Coronary artery (tissue), 2 donors: ENCODE measurements around the gene IL17B.
A peak's percentile ranks its signal among the peaks of the same experiment; 100 is the strongest.
"Not testable (repeated sequence)": the region's sequence is repeated elsewhere in the genome, so short reads cannot be mapped to it uniquely, and the experiment has no call there.

Source experiments
- DNase-seq: peaks from one replicate; pipeline ENCODE4 v3.0.0-alpha.2; 2017; ENCODE audit warnings: low spot score
- H3K27ac ChIP-seq, 2 donors: fragments of 200-600 bp; sonication (generic); one replicate each; pipeline ENCODE4 v1.5.1; 2016 to 2019
- H3K4me3 ChIP-seq: fragments of 200-600 bp; sonication (generic); 2 replicates; pipeline ENCODE4 v1.5.1; 2016; ENCODE audit warnings: mild to moderate bottlenecking, moderate library complexity
- TF ChIP-seq, protein P1 (sequence below): fragments of 200-600 bp; sonication (generic); IDR thresholded peaks from one replicate; pipeline ENCODE4 v1.5.1; 2019; ENCODE audit warnings: antibody characterized with exemption

Gene IL17B

DNA sequence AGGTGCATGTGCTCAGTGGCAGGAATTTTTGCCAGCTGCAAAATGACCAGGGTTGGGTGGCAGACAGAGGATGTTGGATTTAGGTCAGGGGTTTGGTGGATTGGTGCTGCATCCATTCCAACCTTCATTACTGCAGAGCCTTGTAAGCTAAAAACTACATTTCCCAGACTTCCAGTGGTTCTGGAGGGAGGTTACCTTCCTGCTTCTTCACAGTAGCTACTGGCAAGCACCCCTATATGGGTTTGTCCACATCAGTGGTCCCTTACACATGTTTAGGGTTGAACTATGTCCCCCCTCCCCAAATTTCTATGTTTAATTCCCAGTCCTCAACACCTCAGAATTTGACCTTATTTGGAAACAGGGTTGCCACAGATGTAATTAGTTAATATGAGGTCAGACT is 20.7 kb upstream of the IL17B start:
- H3K27ac ChIP-seq = no peak overlapping the region
- no peak overlapping the region for H3K4me3 ChIP-seq
- TF ChIP-seq, protein P1, sequence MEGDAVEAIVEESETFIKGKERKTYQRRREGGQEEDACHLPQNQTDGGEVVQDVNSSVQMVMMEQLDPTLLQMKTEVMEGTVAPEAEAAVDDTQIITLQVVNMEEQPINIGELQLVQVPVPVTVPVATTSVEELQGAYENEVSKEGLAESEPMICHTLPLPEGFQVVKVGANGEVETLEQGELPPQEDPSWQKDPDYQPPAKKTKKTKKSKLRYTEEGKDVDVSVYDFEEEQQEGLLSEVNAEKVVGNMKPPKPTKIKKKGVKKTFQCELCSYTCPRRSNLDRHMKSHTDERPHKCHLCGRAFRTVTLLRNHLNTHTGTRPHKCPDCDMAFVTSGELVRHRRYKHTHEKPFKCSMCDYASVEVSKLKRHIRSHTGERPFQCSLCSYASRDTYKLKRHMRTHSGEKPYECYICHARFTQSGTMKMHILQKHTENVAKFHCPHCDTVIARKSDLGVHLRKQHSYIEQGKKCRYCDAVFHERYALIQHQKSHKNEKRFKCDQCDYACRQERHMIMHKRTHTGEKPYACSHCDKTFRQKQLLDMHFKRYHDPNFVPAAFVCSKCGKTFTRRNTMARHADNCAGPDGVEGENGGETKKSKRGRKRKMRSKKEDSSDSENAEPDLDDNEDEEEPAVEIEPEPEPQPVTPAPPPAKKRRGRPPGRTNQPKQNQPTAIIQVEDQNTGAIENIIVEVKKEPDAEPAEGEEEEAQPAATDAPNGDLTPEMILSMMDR = no peak
- no peak for DNase-seq

DNA sequence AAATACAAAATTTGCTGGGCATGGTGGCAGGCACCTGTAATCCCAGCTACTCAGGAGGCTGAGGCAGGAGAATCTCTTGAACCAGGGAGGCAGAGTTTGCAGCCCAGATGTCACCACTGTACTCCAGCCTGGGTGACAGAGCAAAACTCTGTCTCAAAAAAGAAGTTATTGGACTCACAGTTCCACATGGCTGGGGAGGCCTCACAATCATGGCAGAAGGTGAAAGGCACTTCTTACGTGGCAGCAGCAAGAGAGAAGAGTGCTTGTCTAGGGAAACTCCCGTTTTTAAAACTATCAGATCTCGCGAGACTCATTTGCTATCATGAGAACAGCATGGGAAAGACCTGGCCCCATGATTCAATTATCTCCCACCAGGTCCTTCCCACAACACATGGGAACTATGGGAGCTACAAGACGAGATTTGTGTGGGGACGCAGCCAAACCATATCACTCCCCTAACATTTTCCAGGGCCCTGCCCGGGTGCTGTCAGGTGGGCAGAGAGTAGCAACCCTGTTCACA is 19.7 kb upstream of the IL17B start:
- not testable (repeated sequence) for H3K27ac ChIP-seq

DNA sequence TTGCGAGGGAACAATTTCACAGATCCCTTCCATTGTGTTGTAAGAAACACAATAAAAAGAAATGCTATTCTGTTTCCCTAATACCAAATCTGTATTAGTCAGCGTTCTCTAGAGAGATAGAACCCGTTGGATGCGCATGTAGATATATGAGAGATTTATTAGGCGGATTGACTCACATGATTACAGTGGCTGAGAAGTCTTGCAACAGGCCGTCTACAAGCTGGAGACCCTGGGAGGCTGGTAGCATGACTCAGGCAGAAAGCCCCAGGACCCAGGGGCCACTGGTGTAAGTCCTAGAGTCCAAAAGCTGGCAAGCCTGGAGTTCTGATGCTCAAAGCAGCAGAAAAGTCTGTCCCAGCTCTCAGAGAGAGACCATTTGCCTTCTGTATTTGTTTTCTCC is 18.4 kb upstream of the IL17B start:
- Histone ChIP-seq H3K4me3 (no peak overlapping the region), H3K27ac (no peak overlapping the region)
- TF ChIP-seq, protein P1 = no peak
- no peak for DNase-seq

More for the DNA sequence above, 19.7 kb upstream of the IL17B start:
- not testable (repeated sequence) for DNase-seq, H3K4me3 ChIP-seq

DNA sequence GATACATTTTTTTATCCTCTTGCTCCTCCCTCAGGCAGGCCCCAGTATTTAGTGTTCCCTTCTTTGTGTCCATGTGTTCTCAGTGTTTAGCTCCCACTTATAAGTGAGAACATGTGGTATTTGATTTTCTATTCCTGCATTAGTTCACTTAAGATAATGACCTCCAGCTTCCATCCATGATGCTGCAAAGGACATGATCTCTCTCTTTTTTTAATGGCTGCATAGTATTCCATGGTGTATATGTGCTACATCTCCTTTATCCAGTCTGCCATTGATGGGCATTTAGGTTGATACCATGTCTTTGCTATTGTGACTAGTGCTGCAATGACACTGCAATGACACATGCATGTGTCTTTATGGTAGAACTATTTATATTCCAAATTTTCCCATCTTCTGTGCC is 15.9 kb upstream of the IL17B start:
- not testable (repeated sequence) for DNase-seq, H3K4me3 ChIP-seq, H3K27ac ChIP-seq

DNA sequence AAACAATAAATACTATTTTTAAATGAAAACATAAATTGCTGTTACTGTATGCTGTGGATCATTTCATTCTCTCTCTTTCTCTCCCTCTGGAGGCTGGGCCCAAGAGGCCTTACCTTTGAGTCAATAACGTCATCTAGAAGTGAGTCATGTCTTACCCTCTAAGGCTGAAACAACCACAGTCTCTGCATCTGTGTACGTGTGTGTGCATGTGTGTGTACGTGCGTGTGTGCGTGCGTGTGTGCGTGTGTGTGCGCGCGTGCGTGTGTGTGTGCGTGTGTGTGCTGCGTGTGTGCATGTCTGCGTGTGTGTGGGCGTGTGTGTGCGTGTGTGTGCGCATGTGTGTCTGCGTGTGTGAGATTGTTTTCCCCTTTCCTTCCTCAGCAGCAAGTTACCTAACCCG is 13.6 kb upstream of the IL17B start:
- TF ChIP-seq, protein P1 = no peak
- DNase-seq = no peak
- Histone ChIP-seq H3K4me3 (no peak overlapping the region), H3K27ac (no peak overlapping the region)

DNA sequence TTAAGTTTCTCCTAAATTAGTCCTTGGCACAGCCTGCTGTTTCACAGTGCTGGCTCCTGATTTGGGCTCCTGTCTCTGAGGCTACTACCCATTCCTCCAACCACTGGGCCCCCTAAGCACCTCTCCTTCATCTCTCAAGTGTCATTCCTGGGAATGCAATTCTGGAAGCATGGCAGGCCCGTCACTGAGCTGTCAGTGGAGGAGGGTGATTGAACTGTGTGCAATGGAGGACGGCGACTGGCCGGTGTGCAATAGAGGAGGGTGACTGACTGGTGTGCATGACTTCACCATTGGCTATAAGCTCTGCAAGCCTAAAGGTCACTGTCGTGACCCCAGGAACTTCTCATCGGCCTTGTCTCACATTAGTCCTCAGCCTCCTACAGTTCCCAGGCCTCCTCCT is 12.4 kb upstream of the IL17B start:
- DNase-seq = no peak
- no peak overlapping the region for H3K27ac ChIP-seq
- TF ChIP-seq, protein P1 = no peak
- no peak overlapping the region for H3K4me3 ChIP-seq

DNA sequence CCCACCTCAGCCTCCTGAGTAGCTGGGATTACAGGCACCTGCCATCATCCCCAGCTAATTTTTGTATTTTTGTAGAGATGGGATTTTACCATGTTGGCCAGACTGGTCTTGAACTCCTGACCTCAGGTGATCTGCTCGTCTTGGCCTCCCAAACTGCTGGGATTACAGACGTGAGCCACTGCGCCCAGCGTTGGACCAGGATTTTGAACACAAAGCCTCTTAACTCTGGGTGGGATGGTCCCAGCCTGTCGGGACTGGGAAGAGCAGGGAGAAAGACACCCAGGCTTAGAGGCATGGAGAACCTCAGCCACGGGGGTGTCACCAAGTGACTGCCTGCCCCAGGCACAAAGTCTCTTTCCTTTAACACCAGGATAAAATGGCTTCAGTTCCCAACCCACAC is 12.0 kb upstream of the IL17B start:
- DNase-seq, H3K4me3 ChIP-seq: not testable (repeated sequence)
- H3K27ac ChIP-seq = peak overlapping the region in 1 of 2 donors; percentile 85

DNA sequence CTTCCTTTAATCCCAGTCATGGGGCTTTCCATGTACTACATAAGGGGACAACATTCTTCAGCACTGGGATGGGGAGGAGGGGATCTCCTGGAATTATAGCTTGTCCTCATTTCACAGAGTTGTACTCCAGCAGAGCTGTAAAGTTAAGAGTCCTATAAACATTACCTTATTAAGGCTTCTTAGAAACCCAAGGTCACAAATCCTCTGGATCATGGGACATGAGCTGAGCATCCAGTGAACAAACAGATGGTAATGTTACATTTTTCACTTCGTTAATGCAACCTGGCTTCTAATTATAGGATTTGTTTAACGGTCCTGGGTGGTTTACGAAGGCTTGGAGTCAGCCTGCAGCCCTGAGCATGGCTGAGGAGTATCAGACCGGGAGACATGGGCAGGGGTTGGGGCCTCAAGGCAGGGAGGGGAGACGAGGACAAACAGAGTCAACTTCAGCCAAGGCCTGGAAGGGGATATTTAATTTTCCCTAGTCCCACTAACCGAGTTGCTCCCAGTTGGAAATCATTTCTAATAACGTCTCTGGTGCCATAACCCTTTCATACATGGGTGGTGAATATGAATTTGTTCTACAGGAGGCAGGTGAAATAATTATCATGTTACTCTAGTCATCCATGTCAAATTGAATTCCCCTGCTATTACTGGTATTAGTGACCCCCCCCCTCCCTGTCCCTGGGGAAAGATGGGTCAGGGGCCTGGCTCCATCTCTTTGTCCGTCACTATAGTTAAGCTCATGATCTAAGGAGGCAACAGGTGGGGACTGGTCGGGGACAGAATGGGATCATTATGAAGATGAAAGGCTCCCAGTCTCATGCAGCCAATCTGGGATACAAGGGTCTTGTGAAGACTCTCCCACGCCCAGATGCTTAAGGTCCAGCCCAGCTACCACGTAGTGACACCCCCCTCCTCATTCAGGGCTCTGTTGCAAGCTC is 10.7 kb upstream of the IL17B start:
- Histone ChIP-seq H3K4me3 (no peak overlapping the region), H3K27ac (peak overlapping the region; percentile 85 to 91)
- TF ChIP-seq, protein P1 = no peak
- no peak for DNase-seq
